Measurements from ENCODE around the gene RELN. TPM values are rescaled to one million over a fixed set of nuclear protein-coding genes. Genes with fewer than 3 reads are reported as not detected.

Gene RELN
- total and polyA plus RNA-seq, 9 of the 15 experiments (the other 6 are each of a cell fraction or from before 2014, with no cell fraction given) = 12.9 to 43.2 (median 18.1) TPM

GRCh38 chr7:103609778-103610177 is 379.7 kb downstream of the RELN start (continued):
- TF ChIP-seq TOE1 (IDR thresholded peaks at IDR 0.05; ENCODE audit: borderline replicate concordance) = 0 out of 2 replicates have a peak, but pooled peaks have one; percentile 48
- no peak for TF ChIP-seq TOE1 (CRISPR knock-in tag; IDR thresholded peaks at IDR 0.05; ENCODE audit: borderline replicate concordance, low read depth)
- no peak for TF ChIP-seq ZBTB26 (CRISPR knock-in tag; IDR thresholded peaks at IDR 0.05)

DNA sequence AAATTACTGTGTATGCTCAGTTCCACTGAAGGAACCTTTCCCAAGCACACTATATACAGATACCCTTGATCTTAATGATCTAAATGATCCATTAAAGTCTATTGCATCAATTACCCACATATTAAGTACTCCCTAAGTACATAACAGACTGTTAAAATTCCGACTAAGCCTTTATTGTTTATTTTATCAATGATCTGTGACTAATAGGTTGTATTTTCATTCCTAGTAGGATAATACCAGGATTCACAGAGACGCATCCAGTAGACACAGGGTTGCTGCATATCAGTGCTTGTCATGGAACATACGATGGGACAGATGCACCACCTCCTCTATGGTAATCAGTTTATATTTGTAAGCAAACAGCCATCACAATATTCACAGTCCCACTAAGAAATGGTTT is 383.8 kb downstream of the RELN start:
- in situ Hi-C loops (cut with MboI) (no loop called here), intact Hi-C loops (cut with micrococcal nuclease) (no loop called here)
- Histone ChIP-seq H3K27ac (ENCODE audit: extremely low read depth, low read depth, low read length) (no peak overlapping the region), H3K27me3 (ENCODE audit: control insufficient read depth in 2 of 2, insufficient read depth in 2 of 2, low read length in 2 of 2) (no peaks in the 10 kb centered on the region), H3K4me2 (ENCODE audit: insufficient read depth, low read length) (no peak overlapping the region), H3K9me3 (replicated peaks; ENCODE audit: control insufficient read depth, insufficient read depth, low read depth, low read length) (no peaks in the 10 kb centered on the region), H3K4me1 (replicated peaks in 1 of 2; ENCODE audit: control insufficient read depth in 2 of 2, insufficient read depth in 2 of 2, low read length in 2 of 2) (no peaks in the 10 kb centered on the region), H3K79me2 (ENCODE audit: control insufficient read depth, insufficient read depth, low read length) (no peaks in the 10 kb centered on the region), H2AFZ (ENCODE audit: low read depth, low read length) (no peak overlapping the region), H3K4me3 (no peak overlapping the region), H3K9me1 (ENCODE audit: control insufficient read depth, insufficient read depth, low read length) (no peaks in the 10 kb centered on the region), H3K9ac (ENCODE audit: insufficient read depth in 1 of 2, low read depth in 2 of 2, low read length in 2 of 2) (no peak overlapping the region), H3K36me3 (ENCODE audit: control insufficient read depth, insufficient read depth, low read length) (peaks cover 2% of the 10 kb centered on the region), H4K20me1 (replicated peaks; ENCODE audit: control insufficient read depth, insufficient read depth, low read length) (no peaks in the 10 kb centered on the region)
- ATAC-seq (no peak), DNase-seq (ENCODE audit: extremely low read depth in 1 of 4, low spot score in 3 of 4) (no peak), FAIRE-seq (no peak)
- POLR2A ChIA-PET = interaction anchor here (1.0 kb wide), 1 partner anchor 84 kb away, joined by 3 read pairs; no protein-coding TSS in a partner anchor
- TF ChIP-seq RCOR1 (IDR thresholded peaks at IDR 0.05; ENCODE audit: borderline replicate concordance in 1 of 2, low read depth in 2 of 2, low read length in 2 of 2) (no peak), NFATC3 (IDR thresholded peaks at IDR 0.05) (no peak), ERF (CRISPR knock-in tag; IDR thresholded peaks at IDR 0.05) (no peak), ZNF140 (CRISPR knock-in tag; IDR thresholded peaks at IDR 0.05) (no peak), EWSR1 (IDR thresholded peaks at IDR 0.05; ENCODE audit: borderline replicate concordance, low read depth, partially characterized antibody) (no peak), NR2C2 (CRISPR knock-in tag; IDR thresholded peaks at IDR 0.05) (no peak), NR2C2 (tag; IDR thresholded peaks at IDR 0.05) (no peak), XRCC4 (IDR thresholded peaks at IDR 0.05; ENCODE audit: extremely low read depth, insufficient read depth, insufficient read length) (no peak), CBX2 (IDR thresholded peaks at IDR 0.05; ENCODE audit: insufficient read depth, low read length, poor library complexity, severe bottlenecking) (no peak), MAFK (IDR thresholded peaks at IDR 0.05; ENCODE audit: low read length) (no peak), MTA1 (IDR thresholded peaks at IDR 0.05; ENCODE audit: borderline replicate concordance) (no peak), NCOA1 (IDR thresholded peaks at IDR 0.05; ENCODE audit: low read depth) (no peak), ZNF232 (CRISPR knock-in tag; IDR thresholded peaks at IDR 0.05) (no peak), ZNF668 (CRISPR knock-in tag; IDR thresholded peaks at IDR 0.05) (no peak), SRSF1 (IDR thresholded peaks at IDR 0.05; ENCODE audit: low read depth, low read length) (no peak), ZNF75A (CRISPR knock-in tag; IDR thresholded peaks at IDR 0.05) (no peak), ZNF764 (CRISPR knock-in tag; IDR thresholded peaks at IDR 0.05; ENCODE audit: low read depth) (no peak)
- 58% methylated on average over 3 of the region's 3 CpGs for WGBS (ENCODE audit: insufficient coverage, low coverage, missing lambda C conversion rate)
- CTCF ChIA-PET (ENCODE audit: low intra/inter-chr PET ratio) = no interaction called here
- no TSS peak for BruUV-seq (replicated peaks)
